ENCODE results near the gene MYO16.
"Not testable (repeated sequence)": the region's sequence is repeated elsewhere in the genome, so short reads cannot be mapped to it uniquely, and the experiment has no call there.

Gene MYO16

GRCh38 chr13:109092186-109092585 is 462.8 kb downstream of the MYO16 start:
- not testable (repeated sequence) for DNase-seq

- DNase-seq = no peak
These were observed 464.6 kb downstream of the MYO16 start for GRCh38 chr13:109093998-109094397.

DNA sequence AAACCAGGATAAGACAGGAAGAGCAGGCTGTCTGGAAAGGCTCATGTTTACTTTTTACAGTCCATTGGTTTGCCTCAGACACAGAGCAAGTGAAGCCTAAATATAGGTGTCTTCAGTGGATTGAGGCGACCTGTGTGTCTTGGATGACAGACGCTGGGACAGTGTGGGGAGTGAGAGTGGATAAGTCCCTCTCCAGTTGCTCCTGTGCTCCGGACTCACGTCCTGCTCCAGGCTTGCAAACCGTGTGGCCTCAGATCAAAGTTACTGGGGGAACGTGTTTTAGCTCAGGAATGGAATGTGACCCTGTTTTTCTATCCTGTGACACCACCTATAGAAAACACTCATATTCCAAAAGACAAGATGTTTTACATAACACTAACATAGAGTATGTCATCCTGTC is 465.7 kb downstream of the MYO16 start:
- DNase-seq = no peak

- no peak for DNase-seq
These were observed 466.7 kb downstream of the MYO16 start for GRCh38 chr13:109096101-109096500.

DNA sequence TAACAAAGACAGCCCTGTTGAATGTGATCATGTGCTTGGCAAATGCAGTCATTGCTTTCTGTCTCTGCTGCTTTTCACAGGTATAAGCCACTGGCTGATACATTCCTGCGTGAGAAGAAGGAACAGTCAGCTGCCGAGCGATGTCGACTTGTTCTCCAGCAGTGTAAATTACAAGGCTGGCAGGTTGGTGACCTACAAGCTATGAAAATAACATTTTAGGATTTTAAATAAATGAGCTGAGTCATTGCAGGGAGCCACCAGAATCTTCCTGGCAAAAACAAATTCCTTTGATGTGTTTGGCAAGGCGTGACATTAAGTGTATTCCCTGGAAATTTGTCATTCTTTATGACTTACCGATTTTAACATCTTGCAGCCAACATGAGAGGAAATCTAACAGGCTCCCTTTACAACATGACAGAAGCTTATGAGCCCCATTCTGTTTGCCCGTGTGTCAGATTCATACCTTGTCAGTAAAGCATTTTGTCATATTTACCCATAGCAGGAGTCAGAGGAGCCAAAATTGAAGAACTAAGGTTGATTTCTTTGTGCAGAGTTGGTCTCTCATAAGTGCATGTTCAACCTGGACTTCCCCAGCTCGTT is 471.4 kb downstream of the MYO16 start:
- DNase-seq = no peak

- no peak for DNase-seq
These were observed 472.2 kb downstream of the MYO16 start for GRCh38 chr13:109101550-109102144.

DNA sequence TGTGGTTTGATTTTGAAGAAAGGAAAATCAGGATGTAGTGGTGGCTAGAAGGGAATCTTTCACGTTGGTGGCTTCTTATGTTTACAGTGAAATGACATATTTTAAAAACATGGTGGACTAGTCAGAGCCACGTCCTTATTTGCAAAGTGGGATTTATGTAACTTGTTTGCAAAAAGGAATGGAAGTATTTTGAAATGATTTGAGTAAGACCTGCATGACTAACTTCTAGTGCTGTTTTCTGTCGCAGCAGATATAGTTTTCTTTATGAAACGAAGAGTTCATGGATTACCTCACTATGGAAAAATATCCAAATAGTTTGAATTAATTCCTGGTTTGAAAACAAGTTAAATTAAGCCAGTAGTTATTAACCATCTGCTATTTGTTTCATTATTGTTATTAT is 476.5 kb downstream of the MYO16 start:
- no peak for DNase-seq

GRCh38 chr13:109110159-109110558 is 480.7 kb downstream of the MYO16 start:
- no peak for DNase-seq

- DNase-seq = no peak
These were observed 481.7 kb downstream of the MYO16 start for GRCh38 chr13:109111141-109111540.

DNA sequence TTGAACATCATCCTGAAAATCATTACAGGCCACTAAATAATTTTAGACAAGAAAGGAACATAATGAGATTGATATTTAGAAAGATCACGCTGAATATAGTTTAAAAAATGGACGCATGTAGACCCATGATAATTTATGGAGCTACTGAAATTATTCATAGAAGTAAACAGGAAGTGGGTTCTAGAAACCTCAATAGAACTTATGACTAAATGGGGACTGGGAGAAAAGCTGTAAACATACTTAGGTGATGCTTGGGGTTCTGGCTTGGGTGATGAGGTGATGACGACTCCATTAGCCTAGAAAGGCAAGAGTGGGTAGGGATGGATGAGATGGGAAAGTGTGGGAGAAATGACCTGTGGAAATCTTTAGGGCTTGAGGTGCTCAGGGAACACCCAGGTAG is 484.0 kb downstream of the MYO16 start:
- DNase-seq = no peak

DNA sequence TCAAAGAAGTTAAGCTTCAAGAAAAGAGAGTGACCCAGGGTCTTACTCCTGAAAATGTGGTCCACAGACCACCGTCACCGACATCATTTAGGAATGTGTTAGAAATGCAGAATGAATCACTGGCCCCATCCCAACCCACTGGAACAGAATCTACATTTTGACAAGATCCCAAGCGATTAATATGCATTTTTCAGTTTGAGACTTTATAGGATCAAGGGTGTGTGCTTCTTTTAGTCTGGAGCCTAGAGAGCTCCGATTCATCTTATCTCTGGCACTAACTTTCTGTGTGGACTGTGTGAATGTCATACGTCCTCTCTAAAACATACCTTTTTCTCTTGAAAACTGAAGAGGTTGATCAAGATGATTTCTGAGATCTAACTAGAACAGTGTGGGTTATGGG is 484.8 kb downstream of the MYO16 start:
- DNase-seq = no peak

DNA sequence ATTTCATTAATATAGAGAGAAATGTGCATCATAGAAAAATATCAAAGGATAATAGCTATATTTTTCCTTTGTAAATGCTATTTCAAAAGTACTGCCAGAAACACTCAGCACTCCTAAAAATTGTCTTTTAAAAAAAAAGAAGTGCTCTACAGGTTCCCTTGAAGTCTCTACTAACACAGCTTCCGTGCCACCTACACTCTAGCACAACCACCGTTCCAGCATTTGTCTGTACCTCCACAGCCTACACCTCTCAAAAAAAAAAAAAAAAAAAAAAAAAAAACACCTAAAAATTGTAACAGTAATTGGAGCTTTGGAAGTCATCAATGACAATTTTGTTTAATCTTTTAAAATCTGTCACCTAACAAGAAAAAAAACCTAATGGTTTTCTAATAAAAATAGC is 485.6 kb downstream of the MYO16 start:
- no peak for DNase-seq

DNA sequence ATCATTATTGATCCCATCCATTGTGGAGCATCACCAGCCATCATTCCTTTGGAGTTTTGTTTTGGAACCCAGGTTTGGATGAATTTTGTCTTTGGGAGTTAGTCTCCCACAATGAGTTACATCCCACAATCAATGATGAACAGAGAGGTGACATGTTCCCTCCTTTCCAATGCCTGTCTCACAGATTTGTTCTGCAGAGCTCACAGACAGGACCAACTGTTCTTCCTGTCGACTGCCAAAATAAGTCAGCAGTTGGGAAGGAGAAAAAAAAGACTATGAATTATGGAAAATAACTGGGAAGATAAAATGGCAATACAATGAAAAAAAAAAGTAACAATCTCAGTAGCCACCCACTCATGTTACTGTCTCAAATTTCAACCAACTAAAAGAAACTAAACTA is 489.1 kb downstream of the MYO16 start:
- DNase-seq = no peak

DNA sequence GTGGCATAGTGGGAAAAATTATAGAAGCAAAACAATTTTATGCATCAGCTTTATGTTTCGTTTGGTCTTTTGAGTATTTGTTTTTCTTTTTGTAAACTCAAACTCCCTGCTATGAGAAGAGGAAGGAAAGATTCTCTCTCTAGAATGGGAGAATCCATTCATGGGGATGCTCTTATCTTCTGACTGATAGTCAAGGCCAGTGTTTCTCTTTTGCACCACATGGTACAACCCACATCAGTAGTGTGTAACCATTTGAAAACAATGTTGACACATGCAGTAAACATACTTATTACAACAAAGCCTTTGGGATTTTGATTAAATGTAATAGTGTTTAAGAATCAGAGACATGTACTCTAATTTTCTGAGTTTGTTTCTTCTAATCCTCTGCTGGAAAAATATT is 490.5 kb downstream of the MYO16 start:
- no peak for DNase-seq

GRCh38 chr13:109121826-109122225 is 492.4 kb downstream of the MYO16 start:
- no peak for DNase-seq

GRCh38 chr13:109123971-109124370 is 494.6 kb downstream of the MYO16 start:
- DNase-seq = no peak

- DNase-seq = no peak
These were observed 496.8 kb downstream of the MYO16 start for GRCh38 chr13:109126178-109126577.

GRCh38 chr13:109126891-109127641 is 497.7 kb downstream of the MYO16 start:
- no peak for DNase-seq

DNA sequence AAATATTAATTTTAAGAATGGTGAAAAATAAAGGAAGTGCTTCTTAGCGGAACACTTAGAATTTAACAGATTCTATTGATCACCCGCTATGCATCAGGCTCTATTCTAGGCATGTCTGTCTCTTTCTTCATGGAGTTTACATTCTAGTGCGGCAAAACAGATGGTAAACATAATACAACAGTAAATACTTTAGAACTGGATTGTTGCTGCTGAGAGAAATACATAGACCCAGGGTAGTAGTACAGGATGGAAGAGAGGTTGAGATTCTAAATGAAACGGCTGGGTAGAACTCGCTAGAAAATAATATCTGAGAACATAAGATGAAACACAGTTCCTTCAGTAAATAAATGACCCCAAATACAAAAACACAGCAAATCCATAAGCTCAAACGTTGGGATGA is 498.7 kb downstream of the MYO16 start:
- no peak for DNase-seq

DNA sequence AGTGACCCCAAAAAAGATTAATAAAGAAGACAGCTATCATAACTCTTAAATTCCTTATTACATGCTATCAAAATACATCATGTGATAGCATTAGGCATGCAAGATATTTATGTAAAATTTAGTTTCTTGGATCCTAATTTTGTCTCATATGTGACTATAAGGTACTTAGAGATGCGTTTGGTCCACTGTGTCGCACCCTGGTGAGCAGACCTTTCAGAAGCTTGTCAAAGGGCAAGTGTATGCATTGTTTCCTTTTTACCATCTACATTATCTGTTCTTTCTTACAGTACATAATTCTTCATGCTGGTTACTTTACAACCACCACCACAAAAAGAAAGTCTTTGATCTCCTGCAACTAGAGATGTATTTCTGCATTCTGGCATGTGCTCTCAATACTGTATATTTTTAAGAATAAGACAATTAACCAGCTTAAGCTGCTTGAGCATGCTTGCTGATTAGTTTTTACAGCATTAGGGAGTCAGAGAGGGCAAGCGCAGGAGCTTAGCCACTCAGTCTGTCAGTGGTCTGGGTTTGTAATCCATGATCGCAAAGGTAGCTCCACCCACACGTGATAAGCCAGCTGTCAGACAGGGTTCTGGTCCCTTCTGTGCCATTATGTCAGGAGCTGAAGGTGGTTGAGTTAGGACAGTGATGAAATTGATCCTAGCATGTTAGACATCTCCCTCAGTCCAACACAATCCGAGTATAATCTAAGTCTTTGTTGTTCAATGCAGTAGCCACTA is 500.9 kb downstream of the MYO16 start:
- no peak for DNase-seq

DNA sequence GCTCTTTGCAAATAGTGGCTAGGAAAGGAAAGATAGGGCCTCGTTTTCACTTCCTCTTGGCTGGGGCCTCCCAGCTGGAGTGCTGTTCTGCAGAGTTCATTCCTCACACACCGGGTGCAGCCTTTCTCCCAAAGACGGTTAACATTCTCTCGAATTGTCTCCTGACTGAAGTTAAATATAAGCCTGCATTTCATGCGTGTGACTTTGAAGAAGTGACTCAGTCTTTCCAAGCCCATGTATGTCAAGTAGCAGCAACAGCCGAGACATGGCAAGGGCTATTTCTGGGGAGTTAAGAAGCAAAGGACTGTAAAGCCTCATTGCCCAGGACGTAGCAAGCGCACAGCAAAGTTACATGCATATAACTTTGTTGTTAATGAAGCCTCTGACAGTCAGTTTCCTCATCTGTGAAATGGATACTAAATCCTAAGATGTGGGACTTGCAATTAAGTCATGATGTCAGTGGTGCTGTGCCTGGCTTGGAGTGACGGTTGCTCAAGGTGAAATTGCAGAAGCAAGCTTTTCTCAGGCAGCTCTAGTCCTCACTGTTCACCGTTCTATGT is 502.4 kb downstream of the MYO16 start:
- no peak for DNase-seq

DNA sequence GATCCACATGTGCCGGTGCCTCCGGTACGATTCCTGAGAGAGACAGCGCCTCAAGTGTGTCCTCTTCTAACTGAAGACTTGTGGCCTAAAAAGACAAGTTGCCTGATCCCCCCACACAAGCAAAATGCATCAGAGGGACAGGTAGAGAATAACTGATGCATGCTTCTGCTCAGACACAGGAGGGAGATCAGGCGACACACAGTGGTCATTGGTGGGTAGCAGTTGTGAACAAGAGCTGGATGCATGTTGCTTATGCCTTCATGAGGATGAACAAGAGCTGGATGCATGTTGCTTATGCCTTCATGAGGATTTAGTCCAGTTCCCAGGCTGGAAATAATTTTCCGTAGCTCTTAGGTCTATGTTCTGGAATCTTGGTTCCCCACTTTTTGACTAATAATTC is 505.6 kb downstream of the MYO16 start:
- no peak for DNase-seq

- DNase-seq = no peak
These were observed 507.5 kb downstream of the MYO16 start for GRCh38 chr13:109136873-109137272.
